ELR (cell line): Measurements from ENCODE around the gene CSNK1G1.
"Not testable (repeated sequence)": the region's sequence is repeated elsewhere in the genome, so short reads cannot be mapped to it uniquely, and the experiment has no call there.

ENCODE experiments used
- DNase-seq: peaks from one replicate; pipeline ENCODE4 v3.0.0-alpha.2; 2015; ENCODE audit warnings: low read depth

The CSNK1G1 gene

GRCh38 chr15:64349375-64349774, 6.6 kb downstream of the CSNK1G1 start:
- DNase-seq = no peak

GRCh38 chr15:64348455-64348854, 7.5 kb downstream of the CSNK1G1 start:
- peak; percentile 47 for DNase-seq

DNA sequence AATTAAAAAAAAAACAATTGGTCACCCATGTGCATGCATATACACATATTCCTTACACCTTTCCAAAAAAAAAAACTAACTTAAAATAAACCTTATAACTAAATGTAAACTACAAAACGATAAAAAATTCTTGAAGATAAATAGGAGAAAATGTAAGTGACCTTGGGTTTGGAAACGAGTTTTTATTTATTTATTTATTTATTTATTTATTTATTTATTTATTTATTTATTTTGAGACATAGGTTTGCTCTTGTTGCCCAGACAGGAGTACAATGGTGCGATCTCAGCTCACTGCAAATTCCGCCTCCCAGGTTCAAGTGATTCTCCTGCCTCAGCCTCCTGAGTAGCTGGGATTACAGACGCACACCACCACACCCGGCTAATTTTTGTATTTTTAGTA, 9.7 kb downstream of the CSNK1G1 start:
- DNase-seq = not testable (repeated sequence)

DNA sequence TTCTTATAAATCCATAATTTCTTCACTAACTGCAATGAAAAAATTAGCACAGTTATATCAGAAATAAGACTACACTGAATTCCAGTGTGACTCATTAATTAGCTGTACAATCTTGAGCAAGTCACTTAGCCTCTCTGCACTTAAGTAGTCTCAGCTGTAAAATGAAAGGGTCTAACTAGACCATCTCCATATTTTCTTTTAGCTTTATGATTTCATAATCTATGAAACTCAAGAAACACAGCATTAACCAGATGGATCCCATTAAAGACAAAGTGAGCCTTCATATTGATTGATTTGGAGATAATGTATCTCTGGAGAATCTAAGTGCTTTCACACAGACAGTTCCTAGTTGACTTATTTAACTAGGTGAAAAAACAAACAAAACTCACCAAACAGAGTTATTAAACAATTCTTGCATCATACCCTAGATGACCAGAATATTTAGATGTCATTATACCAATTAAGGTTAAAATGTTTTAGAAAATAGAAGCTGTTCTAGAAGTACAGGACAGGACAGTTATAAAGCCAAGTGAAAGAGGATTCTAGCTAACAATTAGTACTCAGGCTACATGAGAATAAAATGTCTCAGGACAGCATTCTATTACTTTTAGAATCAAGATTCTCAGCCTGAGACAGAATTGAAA, 11.2 kb downstream of the CSNK1G1 start:
- peak; percentile 46 for DNase-seq

GRCh38 chr15:64343841-64344240, 12.1 kb downstream of the CSNK1G1 start:
- peak; percentile 54 for DNase-seq

DNA sequence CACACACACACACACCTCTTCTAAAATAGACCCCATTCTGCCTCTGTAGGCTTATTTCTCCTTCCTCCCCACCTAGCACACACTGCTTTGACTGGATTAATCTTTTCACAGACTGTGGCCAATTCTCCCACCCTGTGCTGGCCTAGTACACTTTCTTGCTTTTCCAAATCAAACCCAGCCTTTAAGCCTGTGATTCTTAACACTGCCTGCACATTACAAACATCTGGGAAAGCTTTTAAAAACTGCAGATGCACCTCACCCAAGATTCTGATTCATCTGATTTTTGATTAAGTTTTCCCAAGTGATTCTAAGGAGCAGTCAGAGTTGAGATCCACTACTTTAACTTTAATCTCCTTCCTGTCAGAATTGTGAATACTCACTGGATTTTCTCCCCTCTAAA, 12.8 kb downstream of the CSNK1G1 start:
- DNase-seq = no peak

DNA sequence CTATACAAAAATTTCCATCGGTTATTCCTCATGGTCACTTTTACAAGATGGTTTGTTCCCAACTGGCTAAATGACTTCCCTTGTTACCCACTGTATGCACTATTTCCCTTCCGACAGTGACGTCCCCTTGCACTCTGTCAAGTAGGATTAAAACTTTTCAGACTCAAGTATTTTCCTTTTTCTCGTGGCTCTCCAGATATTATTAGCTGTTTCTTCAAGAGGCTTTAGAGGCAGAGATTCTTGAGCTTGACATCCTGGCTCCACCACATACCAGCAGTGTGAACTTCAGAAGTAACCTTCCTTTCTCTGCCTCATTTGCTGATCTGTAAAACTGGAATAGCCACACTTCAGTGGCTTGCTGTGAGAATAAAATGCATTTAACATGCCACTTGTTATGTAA, 14.0 kb downstream of the CSNK1G1 start:
- DNase-seq = no peak

DNA sequence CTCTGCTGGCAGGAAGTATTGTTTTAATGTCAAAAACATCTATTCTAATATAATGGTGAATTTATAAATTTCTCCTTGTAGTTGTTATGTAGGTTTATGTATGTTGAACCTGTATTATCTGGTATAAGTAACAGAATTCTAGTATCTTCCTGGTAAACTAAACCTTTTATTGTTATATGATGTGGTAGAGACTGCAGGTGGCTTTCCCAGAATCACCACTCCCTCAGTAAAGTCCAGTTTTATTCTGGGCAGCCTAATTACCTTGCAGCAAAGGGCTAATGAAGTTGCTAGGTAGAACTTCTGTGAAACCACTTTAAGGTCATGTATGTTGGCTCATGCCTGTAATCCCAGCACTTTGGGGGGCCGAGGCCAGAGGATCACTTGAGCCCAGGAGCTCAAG, 15.6 kb downstream of the CSNK1G1 start:
- no peak for DNase-seq

- no peak for DNase-seq
Observed at GRCh38 chr15:64337761-64338160, 18.2 kb downstream of the CSNK1G1 start.

DNA sequence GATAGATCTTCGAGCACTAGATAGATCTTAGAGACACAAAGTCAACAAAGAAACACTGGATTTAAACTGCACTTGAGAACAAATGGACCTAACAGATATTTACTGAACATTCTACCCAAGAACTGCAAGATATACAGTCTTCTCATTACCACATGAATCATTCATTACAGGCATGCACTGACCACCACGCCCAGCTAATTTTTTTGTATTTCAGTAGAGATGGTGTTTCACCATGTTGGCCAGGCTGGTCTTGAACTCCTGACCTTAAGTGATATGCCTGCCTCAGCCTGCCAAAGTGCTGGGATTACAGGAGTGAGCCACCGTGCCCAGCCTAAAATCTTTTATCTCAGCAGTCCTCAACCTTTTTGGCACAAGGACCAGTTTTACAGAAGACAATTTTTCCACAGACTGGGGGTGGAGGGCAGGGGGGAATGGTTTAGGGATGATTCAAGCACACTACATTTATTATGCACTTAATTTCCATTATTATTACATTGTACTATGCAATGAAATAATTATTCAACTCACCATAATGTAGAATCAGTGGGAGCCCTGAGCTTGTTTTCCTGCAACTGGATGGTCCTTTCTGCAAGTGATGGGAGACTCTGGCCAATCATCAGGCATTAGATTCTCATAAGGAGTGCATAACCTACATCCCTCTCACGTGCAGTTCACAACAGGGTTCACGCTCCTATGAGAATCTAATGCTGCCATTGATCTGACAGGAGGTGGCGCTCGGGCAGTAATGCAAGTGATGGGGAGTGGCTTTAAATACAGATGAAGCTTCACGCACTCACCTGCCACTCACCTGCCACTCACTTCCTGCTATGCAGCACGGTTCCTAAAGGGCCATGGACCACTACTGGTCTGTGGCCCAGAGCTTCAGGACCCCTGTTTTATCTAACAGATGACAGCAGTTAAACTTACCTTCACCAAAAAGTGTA, 21.7 kb downstream of the CSNK1G1 start:
- DNase-seq = peak; percentile 18

DNA sequence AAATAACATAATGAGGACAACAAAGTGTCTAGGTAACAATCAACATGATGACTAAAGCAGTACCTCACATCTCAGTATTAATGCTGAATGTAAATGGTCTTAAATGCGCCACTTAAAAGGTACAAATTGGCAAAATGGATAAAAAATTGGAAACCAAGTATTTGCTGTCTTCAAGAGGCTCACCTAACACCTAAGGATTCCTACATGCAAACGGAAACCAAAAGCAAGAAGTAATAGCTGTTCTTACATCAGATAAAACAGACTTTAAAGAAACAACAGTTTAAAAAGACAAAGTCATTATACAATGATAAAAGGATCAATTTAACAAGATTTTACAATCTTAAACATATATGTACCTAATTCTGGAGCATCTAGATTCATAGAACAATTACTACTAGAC, 22.5 kb downstream of the CSNK1G1 start:
- DNase-seq = no peak

DNA sequence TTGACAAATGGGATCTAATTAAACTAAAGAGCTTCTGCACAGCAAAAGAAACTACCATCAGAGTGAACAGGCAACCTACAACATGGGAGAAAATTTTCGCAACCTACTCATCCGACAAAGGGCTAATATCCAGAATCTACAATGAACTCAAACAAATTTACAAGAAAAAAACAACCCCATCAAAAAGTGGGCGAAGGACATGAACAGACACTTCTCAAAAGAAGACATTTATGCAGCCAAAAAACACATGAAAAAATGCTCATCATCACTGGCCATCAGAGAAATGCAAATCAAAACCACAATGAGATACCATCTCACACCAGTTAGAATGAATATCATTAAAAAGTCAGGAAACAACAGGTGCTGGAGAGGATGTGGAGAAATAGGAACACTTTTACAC, 24.3 kb downstream of the CSNK1G1 start:
- DNase-seq = not testable (repeated sequence)

GRCh38 chr15:64326975-64327374, 29.0 kb downstream of the CSNK1G1 start:
- not testable (repeated sequence) for DNase-seq

GRCh38 chr15:64326458-64326857, 29.5 kb downstream of the CSNK1G1 start:
- not testable (repeated sequence) for DNase-seq

DNA sequence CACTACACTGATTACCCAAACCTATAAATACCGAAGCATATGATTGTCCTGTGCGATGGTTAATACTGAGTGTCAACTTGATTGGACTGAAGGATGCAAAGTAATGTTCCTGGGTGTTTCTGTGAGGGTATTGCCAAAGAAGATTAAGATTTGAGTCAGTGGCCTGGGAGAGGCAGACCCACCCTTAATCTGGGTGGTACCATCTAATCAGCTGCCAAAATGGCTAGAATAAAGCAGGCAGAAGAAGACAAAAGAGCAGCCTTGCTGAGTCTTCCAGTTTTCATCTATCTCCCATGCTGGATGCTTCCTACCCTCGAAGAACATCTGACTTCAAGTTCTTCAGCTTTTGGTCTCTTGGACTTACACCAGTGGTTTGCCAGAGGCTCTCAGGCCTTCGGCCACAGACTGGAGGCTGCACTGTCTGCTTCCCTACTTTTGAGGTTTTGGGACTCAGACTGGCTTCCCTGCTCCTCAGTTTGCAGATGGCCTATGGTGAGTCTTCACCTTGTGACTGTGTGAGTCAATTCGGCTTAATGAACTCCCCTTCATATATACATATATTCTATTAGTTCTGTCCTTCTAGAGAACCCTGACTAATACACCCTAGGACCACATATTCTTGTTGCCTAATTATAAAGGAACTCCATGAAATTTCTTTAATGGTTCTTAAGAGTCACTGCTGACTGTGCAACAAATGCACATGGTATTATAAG, 31.7 kb downstream of the CSNK1G1 start:
- DNase-seq = peak; percentile 58

DNA sequence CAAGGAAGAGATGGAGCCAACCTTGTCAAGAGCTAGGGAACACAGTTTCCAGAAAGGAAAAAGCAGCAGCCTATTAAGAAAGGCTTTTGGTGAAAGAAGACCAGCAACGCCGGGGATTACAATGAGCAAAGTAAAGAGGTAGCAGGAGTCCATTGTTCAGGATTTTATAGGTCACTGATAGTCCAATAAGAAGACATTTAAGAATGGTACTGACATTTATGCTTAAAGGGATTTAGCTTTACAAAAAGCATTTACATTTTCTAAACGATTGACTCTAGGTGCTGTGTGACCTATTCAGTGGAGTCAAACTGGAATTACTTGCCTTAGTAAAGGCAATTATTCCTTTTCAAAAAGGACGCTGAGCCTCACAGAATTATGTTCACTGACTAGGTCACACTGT, 40.8 kb downstream of the CSNK1G1 start:
- DNase-seq = no peak

DNA sequence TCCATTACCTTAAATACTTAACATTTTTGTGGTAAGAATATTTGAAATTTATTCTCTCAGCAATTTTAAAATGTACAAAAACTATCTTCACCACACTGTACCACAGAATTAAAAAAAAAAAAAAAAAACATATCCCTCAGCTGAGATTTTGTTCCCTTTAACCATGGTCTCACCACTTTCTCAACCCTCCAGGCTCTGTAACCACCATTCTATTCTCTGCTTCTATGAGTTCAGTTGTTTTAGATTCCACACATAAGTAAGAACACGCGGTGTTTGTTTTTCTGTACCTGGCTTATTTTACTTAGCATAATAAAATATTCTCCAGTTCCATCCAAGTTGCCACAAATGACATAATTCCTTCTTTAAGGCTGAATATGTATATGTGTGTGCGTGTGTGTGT, 41.5 kb downstream of the CSNK1G1 start:
- DNase-seq = no peak

- no peak for DNase-seq
Observed at GRCh38 chr15:64311566-64311965, 44.4 kb downstream of the CSNK1G1 start.

DNA sequence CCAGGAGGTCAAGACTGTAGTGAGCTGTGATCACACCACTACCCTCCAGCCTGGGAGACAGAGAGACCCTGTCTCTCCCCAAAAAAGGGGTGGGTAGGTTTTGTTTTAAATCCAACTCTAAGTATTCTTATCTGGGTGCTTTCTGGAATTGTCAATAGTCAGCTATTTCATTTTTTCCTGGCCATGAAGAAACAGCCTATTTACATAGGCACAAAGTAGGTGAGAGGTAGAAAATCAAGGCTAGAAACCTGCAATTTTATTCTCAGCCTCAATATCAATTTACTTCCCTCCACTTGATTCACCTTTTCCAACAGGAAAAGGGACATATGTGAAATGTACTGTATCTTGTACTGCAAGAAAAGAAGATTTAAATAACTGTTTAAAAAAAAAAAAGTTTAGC, 45.9 kb downstream of the CSNK1G1 start:
- no peak for DNase-seq

DNA sequence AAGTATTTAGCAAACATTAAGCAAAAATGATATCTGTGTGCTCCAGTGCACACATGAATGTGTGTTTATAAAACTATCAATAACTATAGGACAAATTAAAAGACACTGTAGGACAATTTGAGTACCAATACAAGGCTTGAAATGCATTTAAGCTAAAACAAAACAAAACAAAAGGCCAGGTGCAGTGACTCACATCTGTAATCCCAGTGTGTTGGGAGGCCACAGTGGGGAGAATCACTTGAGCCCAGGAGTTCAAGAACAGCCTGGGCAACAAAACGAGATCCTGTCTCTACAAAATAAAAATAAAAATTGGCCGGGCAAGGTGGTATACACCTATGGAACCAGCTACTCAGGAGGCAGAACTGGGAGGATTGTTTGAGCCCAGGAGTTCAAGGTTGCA, 50.7 kb downstream of the CSNK1G1 start:
- peak; percentile 6 for DNase-seq

- DNase-seq = no peak
Observed at GRCh38 chr15:64289550-64289949, 66.4 kb downstream of the CSNK1G1 start.

DNA sequence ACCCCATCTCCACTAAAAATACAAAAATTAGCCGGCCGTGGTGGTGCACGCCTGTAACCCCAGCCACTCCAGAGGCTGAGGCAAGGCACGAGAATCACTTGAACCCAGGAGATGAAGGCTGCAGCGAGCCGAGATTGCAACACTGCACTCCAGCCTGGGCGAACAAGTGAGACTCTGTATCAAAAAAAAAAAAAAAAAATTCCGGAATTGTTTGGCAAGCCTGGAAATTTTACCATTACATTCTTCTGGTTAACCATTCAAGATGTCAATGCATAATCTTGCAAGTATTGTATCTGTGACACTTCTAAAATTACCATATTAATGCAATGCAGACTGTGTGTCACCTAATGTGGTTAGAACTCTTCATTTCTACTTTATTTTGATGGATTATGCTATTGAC, 67.0 kb downstream of the CSNK1G1 start:
- no peak for DNase-seq

- peak; percentile 75 for DNase-seq
Observed at GRCh38 chr15:64288577-64288976, 67.4 kb downstream of the CSNK1G1 start.
